Measurements from ENCODE around the gene DNAJC25.
"Not testable (repeated sequence)": the region's sequence is repeated elsewhere in the genome, so short reads cannot be mapped to it uniquely, and the experiment has no call there.

DNAJC25 gene

GRCh38 chr9:111631214-111631971, at the start of gene DNAJC25:
Gene DNAJC25, plus strand, starts transcription at chr9:111631334. Its CDS starts 74 bp downstream, at chr9:111631408.
- peak; percentile 95 for DNase-seq (ENCODE audit: low read depth)

GRCh38 chr9:111582888-111583287, 48.2 kb upstream of the DNAJC25 start:
- no peak for DNase-seq (ENCODE audit: low read depth)

GRCh38 chr9:111586378-111586777, 44.8 kb upstream of the DNAJC25 start:
- no peak for DNase-seq (ENCODE audit: low read depth)

- no peak for DNase-seq (ENCODE audit: low read depth)
Measured at GRCh38 chr9:111588846-111589245, 42.3 kb upstream of the DNAJC25 start.

GRCh38 chr9:111597852-111598732, 33.0 kb upstream of the DNAJC25 start:
- peak; percentile 35 for DNase-seq (ENCODE audit: low read depth)

GRCh38 chr9:111598733-111599091, 32.4 kb upstream of the DNAJC25 start:
- no peak for DNase-seq (ENCODE audit: low read depth)

- peak; percentile 31 for DNase-seq (ENCODE audit: low read depth)
Measured at GRCh38 chr9:111599092-111599954, 31.8 kb upstream of the DNAJC25 start, which contains the start of gene PTGR1. Gene PTGR1, minus strand, starts transcription at chr9:111599647. Its CDS starts 2,225 bp downstream, at chr9:111597422.

- no peak for DNase-seq (ENCODE audit: low read depth)
Measured at GRCh38 chr9:111599955-111600343, 31.2 kb upstream of the DNAJC25 start.

- DNase-seq (ENCODE audit: low read depth): no peak
Measured at GRCh38 chr9:111601237-111602018, 29.7 kb upstream of the DNAJC25 start.

GRCh38 chr9:111603041-111603440, 28.1 kb upstream of the DNAJC25 start:
- DNase-seq (ENCODE audit: low read depth): no peak

- DNase-seq (ENCODE audit: low read depth): no peak
Measured at GRCh38 chr9:111604054-111604615, 27.0 kb upstream of the DNAJC25 start.

- no peak for DNase-seq (ENCODE audit: low read depth)
Measured at GRCh38 chr9:111605041-111605559, 26.0 kb upstream of the DNAJC25 start.

- no peak for DNase-seq (ENCODE audit: low read depth)
Measured at GRCh38 chr9:111610149-111610548, 21.0 kb upstream of the DNAJC25 start.

GRCh38 chr9:111610845-111611244, 20.3 kb upstream of the DNAJC25 start:
- DNase-seq (ENCODE audit: low read depth): no peak

GRCh38 chr9:111613436-111614040, 17.6 kb upstream of the DNAJC25 start:
- no peak for DNase-seq (ENCODE audit: low read depth)

GRCh38 chr9:111615928-111616327, 15.2 kb upstream of the DNAJC25 start:
- no peak for DNase-seq (ENCODE audit: low read depth)

- DNase-seq (ENCODE audit: low read depth): not testable (repeated sequence)
Measured at GRCh38 chr9:111617349-111617748, 13.8 kb upstream of the DNAJC25 start.

- DNase-seq (ENCODE audit: low read depth): peak; percentile 29
Measured at GRCh38 chr9:111621895-111622480, 9.1 kb upstream of the DNAJC25 start.

GRCh38 chr9:111622626-111623025, 8.5 kb upstream of the DNAJC25 start:
- no peak for DNase-seq (ENCODE audit: low read depth)
